ENCODE measurements around the gene ZFYVE26. TPM values are rescaled to one million over a fixed set of nuclear protein-coding genes. Genes with fewer than 3 reads are reported as not detected.
"Not testable (repeated sequence)": the region's sequence is repeated elsewhere in the genome, so short reads cannot be mapped to it uniquely, and the experiment has no call there.

Gene ZFYVE26
- total and polyA plus RNA-seq, 2 donors (not counting 1 experiment from before 2014, with no cell fraction given): 10.9 to 46.3 TPM

DNA sequence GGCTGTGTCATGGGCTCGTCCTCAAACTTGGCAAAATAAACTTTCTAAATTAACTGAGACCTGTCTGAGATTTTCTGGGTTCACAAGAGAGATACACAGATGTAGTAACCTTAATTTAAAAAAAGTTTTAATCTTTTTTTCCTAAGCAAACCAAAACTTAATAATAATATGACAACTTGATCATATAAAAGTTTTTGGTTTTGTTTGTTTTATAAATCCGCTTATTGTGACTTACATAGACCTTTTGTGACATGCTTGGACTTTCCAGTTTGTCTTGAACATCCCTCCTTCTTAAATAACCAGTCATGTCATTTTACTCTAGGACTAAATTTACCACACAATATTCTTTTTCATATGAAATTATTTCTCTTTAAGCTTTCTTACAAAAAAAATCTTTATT is 106.2 kb downstream of the ZFYVE26 start:
- H3K27me3 ChIP-seq (replicated peaks in 1 of 4; ENCODE audit: control extremely low read depth in 1 of 4, control insufficient read depth in 3 of 4, insufficient read depth in 4 of 4, low read length in 3 of 4): no peaks in the 10 kb centered on the region
- H3K27ac ChIP-seq (ENCODE audit: low read length in 2 of 2): no peak overlapping the region
- H3K4me1 ChIP-seq (ENCODE audit: control insufficient read depth in 2 of 2, insufficient read depth in 2 of 2, low read length in 2 of 2): no peaks in the 10 kb centered on the region
- H3K27ac Mint-ChIP-seq: no peak overlapping the region
- 100% methylated on average over 1 of the region's 2 CpGs for WGBS (ENCODE audit: insufficient coverage)
- peaks cover 7% of the 10 kb centered on the region for H3K9me3 Mint-ChIP-seq (ENCODE audit: insufficient read depth)
- TF ChIP-seq, protein P1, sequence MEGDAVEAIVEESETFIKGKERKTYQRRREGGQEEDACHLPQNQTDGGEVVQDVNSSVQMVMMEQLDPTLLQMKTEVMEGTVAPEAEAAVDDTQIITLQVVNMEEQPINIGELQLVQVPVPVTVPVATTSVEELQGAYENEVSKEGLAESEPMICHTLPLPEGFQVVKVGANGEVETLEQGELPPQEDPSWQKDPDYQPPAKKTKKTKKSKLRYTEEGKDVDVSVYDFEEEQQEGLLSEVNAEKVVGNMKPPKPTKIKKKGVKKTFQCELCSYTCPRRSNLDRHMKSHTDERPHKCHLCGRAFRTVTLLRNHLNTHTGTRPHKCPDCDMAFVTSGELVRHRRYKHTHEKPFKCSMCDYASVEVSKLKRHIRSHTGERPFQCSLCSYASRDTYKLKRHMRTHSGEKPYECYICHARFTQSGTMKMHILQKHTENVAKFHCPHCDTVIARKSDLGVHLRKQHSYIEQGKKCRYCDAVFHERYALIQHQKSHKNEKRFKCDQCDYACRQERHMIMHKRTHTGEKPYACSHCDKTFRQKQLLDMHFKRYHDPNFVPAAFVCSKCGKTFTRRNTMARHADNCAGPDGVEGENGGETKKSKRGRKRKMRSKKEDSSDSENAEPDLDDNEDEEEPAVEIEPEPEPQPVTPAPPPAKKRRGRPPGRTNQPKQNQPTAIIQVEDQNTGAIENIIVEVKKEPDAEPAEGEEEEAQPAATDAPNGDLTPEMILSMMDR (IDR thresholded peaks at IDR 0.05): no peak
- TF ChIP-seq EZH2 (IDR thresholded peaks at IDR 0.05; ENCODE audit: borderline replicate concordance, insufficient read depth, low read depth, low read length, poor library complexity, severe bottlenecking): no peak
- no peak overlapping the region for H3K4me3 Mint-ChIP-seq
- H3K36me3 ChIP-seq (replicated peaks in 1 of 2; ENCODE audit: control extremely low read depth in 1 of 2, control insufficient read depth in 1 of 2, extremely low read depth in 1 of 2, insufficient read depth in 2 of 2, low read length in 1 of 2): no peaks in the 10 kb centered on the region
- no peaks in the 10 kb centered on the region for H4K20me1 ChIP-seq (ENCODE audit: control insufficient read depth, insufficient read depth, low read length, poor library complexity, severe bottlenecking)
- no peak overlapping the region for H3K9ac ChIP-seq (ENCODE audit: low read length)
- H2AFZ ChIP-seq (ENCODE audit: insufficient read depth, low read depth, low read length, poor library complexity, severe bottlenecking): no peak overlapping the region
- peaks cover 7% of the 10 kb centered on the region for H3K27me3 Mint-ChIP-seq
- POLR2A ChIA-PET: no interaction called here
- no peak overlapping the region for H3K4me3 ChIP-seq (ENCODE audit: control extremely low read depth in 1 of 5, extremely low read depth in 1 of 5, insufficient read depth in 1 of 5, low read depth in 2 of 5, low read length in 4 of 5)
- DNase-seq (no peak), ATAC-seq (ENCODE audit: low read depth) (no peak)
- intact Hi-C loops (cut with micrococcal nuclease): no loop called here
- H3K4me1 Mint-ChIP-seq: no peaks in the 10 kb centered on the region
- no peak overlapping the region for H3K4me2 ChIP-seq (replicated peaks; ENCODE audit: low read depth, low read length, poor library complexity, severe bottlenecking)
- H3K9me3 ChIP-seq (ENCODE audit: control extremely low read depth in 1 of 3, control insufficient read depth in 2 of 3, insufficient read depth in 1 of 3, low read length in 2 of 3): peaks cover 1 to 13% (median 4%) of the 10 kb centered on the region in 3 donors
- CTCF ChIA-PET: interaction anchor here (1.1 to 1.6 kb wide), 3 partner anchors 124 to 283 kb away, joined by 3 to 5 read pairs (median 5); no protein-coding TSS in a partner anchor
- H3K79me2 ChIP-seq (ENCODE audit: control insufficient read depth, insufficient read depth, low read length): no peaks in the 10 kb centered on the region

DNA sequence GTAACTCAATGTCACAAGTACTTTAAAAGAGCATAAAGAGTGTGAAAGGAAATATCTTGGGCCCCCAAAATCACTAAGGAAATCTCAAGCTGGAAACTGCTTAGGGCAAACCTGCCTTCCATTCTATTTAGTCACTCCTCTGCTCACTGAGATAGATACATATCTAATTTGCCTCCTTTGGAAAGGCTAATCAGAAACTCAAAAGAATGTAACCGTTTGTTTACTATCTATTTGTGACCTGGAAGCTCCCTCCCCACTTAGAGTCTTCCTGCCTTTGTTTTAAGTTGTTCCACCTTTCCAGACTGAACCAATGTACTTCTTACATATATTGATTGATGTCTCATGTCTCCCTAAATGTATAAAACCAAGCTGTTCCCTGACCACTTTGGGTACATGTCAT is 106.6 kb downstream of the ZFYVE26 start:
- 100% methylated on average over 1 of the region's 1 CpG for WGBS (ENCODE audit: insufficient coverage)

DNA sequence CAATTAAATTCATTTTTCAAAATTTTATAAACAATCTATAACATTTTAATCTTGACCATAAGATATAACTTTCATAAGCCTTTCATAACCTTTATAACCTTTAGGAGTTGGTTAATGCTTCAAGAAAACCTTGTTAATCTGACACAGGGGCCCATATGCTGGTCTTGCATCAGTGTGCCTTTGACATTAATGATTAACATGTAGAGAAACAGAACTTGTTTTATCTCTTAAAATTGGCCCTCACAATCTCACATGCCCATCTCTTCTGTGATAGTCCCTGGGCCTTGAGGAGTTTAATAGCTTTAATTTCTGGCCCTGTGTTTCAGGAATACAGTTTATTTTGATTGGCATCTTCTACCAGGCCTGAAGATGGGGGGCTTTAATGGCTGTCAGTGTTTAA is 107.0 kb downstream of the ZFYVE26 start:
- H3K4me1 ChIP-seq (ENCODE audit: control insufficient read depth in 2 of 2, insufficient read depth in 2 of 2, low read length in 2 of 2); POLR2A ChIA-PET; H3K27ac Mint-ChIP-seq; H3K27me3 ChIP-seq (replicated peaks in 1 of 4; ENCODE audit: control extremely low read depth in 1 of 4, control insufficient read depth in 3 of 4, insufficient read depth in 4 of 4, low read length in 3 of 4); H3K9me3 Mint-ChIP-seq (ENCODE audit: insufficient read depth); H3K27ac ChIP-seq (ENCODE audit: low read length in 2 of 2); H3K9ac ChIP-seq (ENCODE audit: low read length); H3K4me3 ChIP-seq (ENCODE audit: control extremely low read depth in 1 of 5, extremely low read depth in 1 of 5, insufficient read depth in 1 of 5, low read depth in 2 of 5, low read length in 4 of 5); H2AFZ ChIP-seq (ENCODE audit: insufficient read depth, low read depth, low read length, poor library complexity, severe bottlenecking); ATAC-seq (ENCODE audit: low read depth); DNase-seq; H3K36me3 ChIP-seq (replicated peaks in 1 of 2; ENCODE audit: control extremely low read depth in 1 of 2, control insufficient read depth in 1 of 2, extremely low read depth in 1 of 2, insufficient read depth in 2 of 2, low read length in 1 of 2); H3K4me3 Mint-ChIP-seq; H3K79me2 ChIP-seq (ENCODE audit: control insufficient read depth, insufficient read depth, low read length); H4K20me1 ChIP-seq (ENCODE audit: control insufficient read depth, insufficient read depth, low read length, poor library complexity, severe bottlenecking); H3K4me2 ChIP-seq (replicated peaks; ENCODE audit: low read depth, low read length, poor library complexity, severe bottlenecking); H3K4me1 Mint-ChIP-seq: not testable (repeated sequence)
- peaks cover 1 to 13% (median 4%) of the 10 kb centered on the region in 3 donors for H3K9me3 ChIP-seq (ENCODE audit: control extremely low read depth in 1 of 3, control insufficient read depth in 2 of 3, insufficient read depth in 1 of 3, low read length in 2 of 3)
- intact Hi-C loops (cut with micrococcal nuclease): loop anchor here (10.0 kb wide), 1 partner anchor 545 kb away; no protein-coding TSS in a partner anchor
- CTCF ChIA-PET: interaction anchor here (0.6 to 1.1 kb wide), 2 partner anchors 125 to 281 kb away, joined by 3 to 4 read pairs; no protein-coding TSS in a partner anchor
- peaks cover 12% of the 10 kb centered on the region for H3K27me3 Mint-ChIP-seq

More for the DNA sequence above, 106.6 kb downstream of the ZFYVE26 start:
- H3K27ac ChIP-seq (ENCODE audit: low read length in 2 of 2); H3K4me1 Mint-ChIP-seq; H3K4me3 Mint-ChIP-seq; H3K9ac ChIP-seq (ENCODE audit: low read length); ATAC-seq (ENCODE audit: low read depth); H3K4me3 ChIP-seq (ENCODE audit: control extremely low read depth in 1 of 5, extremely low read depth in 1 of 5, insufficient read depth in 1 of 5, low read depth in 2 of 5, low read length in 4 of 5); H3K36me3 ChIP-seq (replicated peaks in 1 of 2; ENCODE audit: control extremely low read depth in 1 of 2, control insufficient read depth in 1 of 2, extremely low read depth in 1 of 2, insufficient read depth in 2 of 2, low read length in 1 of 2); H4K20me1 ChIP-seq (ENCODE audit: control insufficient read depth, insufficient read depth, low read length, poor library complexity, severe bottlenecking); H3K27ac Mint-ChIP-seq; POLR2A ChIA-PET; H3K4me2 ChIP-seq (replicated peaks; ENCODE audit: low read depth, low read length, poor library complexity, severe bottlenecking); H2AFZ ChIP-seq (ENCODE audit: insufficient read depth, low read depth, low read length, poor library complexity, severe bottlenecking); DNase-seq; H3K27me3 Mint-ChIP-seq; H3K27me3 ChIP-seq (replicated peaks in 1 of 4; ENCODE audit: control extremely low read depth in 1 of 4, control insufficient read depth in 3 of 4, insufficient read depth in 4 of 4, low read length in 3 of 4); H3K9me3 Mint-ChIP-seq (ENCODE audit: insufficient read depth); H3K4me1 ChIP-seq (ENCODE audit: control insufficient read depth in 2 of 2, insufficient read depth in 2 of 2, low read length in 2 of 2); H3K79me2 ChIP-seq (ENCODE audit: control insufficient read depth, insufficient read depth, low read length): not testable (repeated sequence)
- intact Hi-C loops (cut with micrococcal nuclease): loop anchor here (10.0 kb wide), 1 partner anchor 545 kb away; no protein-coding TSS in a partner anchor
- H3K9me3 ChIP-seq (ENCODE audit: control extremely low read depth in 1 of 3, control insufficient read depth in 2 of 3, insufficient read depth in 1 of 3, low read length in 2 of 3): peaks cover 1 to 13% (median 4%) of the 10 kb centered on the region in 3 donors
- CTCF ChIA-PET: interaction anchor here (0.6 to 1.4 kb wide), 3 partner anchors 124 to 282 kb away, joined by 3 to 5 read pairs (median 4); no protein-coding TSS in a partner anchor

Data from B cell (primary cell).